ENCODE measurements around the gene ATG10. TPM values are rescaled to one million over a fixed set of nuclear protein-coding genes. Genes with fewer than 3 reads are reported as not detected.

ATG10 gene
- total RNA-seq, 1 experiment from 2014 or later = 7.6 TPM

GRCh38 chr5:81949462-81949861 is 22.4 kb upstream of the ATG10 start:
- no peak overlapping the region for H4K91ac ChIP-seq (ENCODE audit: insufficient read length, low read depth, low read length)
- no peak overlapping the region for H3T11ph ChIP-seq (ENCODE audit: low read length)
- no peak for TF ChIP-seq CTCF (conservative IDR thresholded peaks at IDR 0.05)
- H3K23me2 ChIP-seq (ENCODE audit: insufficient read length, low read depth, low read length, poor library complexity, severe bottlenecking) = no peaks in the 10 kb centered on the region
- WGBS (ENCODE audit: extremely low coverage, insufficient read length, low lambda C conversion rate) = no CpG with 5 or more reads among the region's 3 CpGs
- H3K27ac Mint-ChIP-seq = no peak overlapping the region
- no peaks in the 10 kb centered on the region for H3K79me1 ChIP-seq (ENCODE audit: insufficient read depth, low read depth, low read length, poor library complexity, severe bottlenecking)
- no peak overlapping the region for H3K9ac ChIP-seq (ENCODE audit: extremely low read depth, insufficient read length, low read length)
- H3K27ac ChIP-seq (ENCODE audit: insufficient read length, low read depth, low read length) = no peak overlapping the region
- no peak overlapping the region for H2BK12ac ChIP-seq (ENCODE audit: insufficient read length, low read depth, low read length)
- no peak overlapping the region for H2BK5ac ChIP-seq (ENCODE audit: insufficient read length, low read length)
- H3K27me3 Mint-ChIP-seq (ENCODE audit: low read depth) = no peaks in the 10 kb centered on the region
- no peak overlapping the region for H3K56ac ChIP-seq (ENCODE audit: insufficient read length, low read depth, low read length)
- H3K36me3 Mint-ChIP-seq (ENCODE audit: insufficient read depth in 1 of 3, low read depth in 3 of 3) = peaks cover 0 to 3% (median 2%) of the 10 kb centered on the region in 3 experiments; a peak in 2 of 7 replicates
- H3K14ac ChIP-seq (ENCODE audit: insufficient read depth, low read length) = no peak overlapping the region
- no peak overlapping the region for H3K23ac ChIP-seq (ENCODE audit: insufficient read length, low read depth, low read length)
- H3K4me2 ChIP-seq (ENCODE audit: insufficient read depth, insufficient read length, low read length) = no peak overlapping the region
- H2AFZ ChIP-seq (ENCODE audit: low read length) = no peak overlapping the region
- no peak overlapping the region for H2BK120ac ChIP-seq (ENCODE audit: low read depth, low read length, poor library complexity, severe bottlenecking)
- no peaks in the 10 kb centered on the region for H3K27me3 ChIP-seq (ENCODE audit: insufficient read depth, low read length)
- H3K4me1 ChIP-seq (ENCODE audit: insufficient read depth, low read length) = no peaks in the 10 kb centered on the region
- no peaks in the 10 kb centered on the region for H3K79me2 ChIP-seq (ENCODE audit: insufficient read depth, low read length)
- no peaks in the 10 kb centered on the region for H4K20me1 ChIP-seq (ENCODE audit: control insufficient read depth, insufficient read depth, insufficient read length)
- no peaks in the 10 kb centered on the region for H3K9me3 ChIP-seq (ENCODE audit: control insufficient read depth, low read depth, low read length)
- no peak overlapping the region for H3K4me3 Mint-ChIP-seq
- no peak overlapping the region for H4K8ac ChIP-seq (replicated peaks; ENCODE audit: insufficient read length, low read depth, low read length)
- H4K5ac ChIP-seq (ENCODE audit: insufficient read length, low read depth, low read length) = no peak overlapping the region
- H2AK5ac ChIP-seq (ENCODE audit: insufficient read length, low read length) = no peak overlapping the region
- no peak overlapping the region for H2BK15ac ChIP-seq (ENCODE audit: low read depth, low read length)
- H3K9me3 Mint-ChIP-seq = peaks cover 3 to 6% of the 10 kb centered on the region in 2 experiments; a peak in 4 of 5 replicates
- H2BK20ac ChIP-seq (ENCODE audit: low read depth, low read length, poor library complexity, severe bottlenecking) = no peak overlapping the region
- H3K4me1 Mint-ChIP-seq = peaks cover 15 to 25% of the 10 kb centered on the region in 2 experiments
- no peak overlapping the region for H3K18ac ChIP-seq (ENCODE audit: insufficient read length, low read depth, low read length)
- H3K4ac ChIP-seq (ENCODE audit: low read depth, low read length) = no peak overlapping the region
- DNase-seq = no peak

Measured in H9 (cell line).